ENCODE measurements around the gene SNN.

SNN gene

DNA sequence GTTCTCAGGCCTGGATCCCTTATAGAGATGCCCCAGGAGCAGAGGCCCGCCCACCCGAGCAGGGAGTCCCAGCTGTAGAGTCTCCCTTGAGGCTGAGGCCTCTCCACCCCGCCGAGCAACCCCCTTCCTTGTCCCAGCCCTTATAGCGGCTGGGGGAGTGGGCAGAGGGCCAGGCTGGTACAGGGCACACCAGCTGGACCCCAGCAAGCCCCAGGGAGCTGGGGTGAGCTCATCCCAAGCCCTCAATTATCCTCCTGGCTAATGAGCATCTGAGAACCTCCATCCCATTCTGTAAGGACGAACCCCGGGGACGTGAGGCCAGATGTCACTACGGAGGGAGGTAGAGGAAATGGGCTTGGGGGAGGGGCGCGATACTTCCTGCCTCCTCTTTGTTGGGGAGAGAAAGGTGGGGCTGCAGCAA lies 3.2 kb upstream of the SNN start:
- H3K9me3 ChIP-seq = no peaks in the 10 kb centered on the region
- H3K27ac ChIP-seq = no peak overlapping the region
- no peak for TF ChIP-seq CTCF (IDR thresholded peaks at IDR 0.05)
- H3K36me3 ChIP-seq = no peaks in the 10 kb centered on the region
- peaks cover 13 to 28% of the 10 kb centered on the region in 2 experiments for H3K4me1 ChIP-seq (ENCODE audit: control insufficient read depth in 1 of 2, insufficient read depth in 1 of 2, low read depth in 1 of 2, low read length in 1 of 2)
- H3K4me3 ChIP-seq (ENCODE audit: low read depth in 1 of 2, low read length in 1 of 2) = no peak overlapping the region
- peaks cover 35% of the 10 kb centered on the region for H3K27me3 ChIP-seq

DNA sequence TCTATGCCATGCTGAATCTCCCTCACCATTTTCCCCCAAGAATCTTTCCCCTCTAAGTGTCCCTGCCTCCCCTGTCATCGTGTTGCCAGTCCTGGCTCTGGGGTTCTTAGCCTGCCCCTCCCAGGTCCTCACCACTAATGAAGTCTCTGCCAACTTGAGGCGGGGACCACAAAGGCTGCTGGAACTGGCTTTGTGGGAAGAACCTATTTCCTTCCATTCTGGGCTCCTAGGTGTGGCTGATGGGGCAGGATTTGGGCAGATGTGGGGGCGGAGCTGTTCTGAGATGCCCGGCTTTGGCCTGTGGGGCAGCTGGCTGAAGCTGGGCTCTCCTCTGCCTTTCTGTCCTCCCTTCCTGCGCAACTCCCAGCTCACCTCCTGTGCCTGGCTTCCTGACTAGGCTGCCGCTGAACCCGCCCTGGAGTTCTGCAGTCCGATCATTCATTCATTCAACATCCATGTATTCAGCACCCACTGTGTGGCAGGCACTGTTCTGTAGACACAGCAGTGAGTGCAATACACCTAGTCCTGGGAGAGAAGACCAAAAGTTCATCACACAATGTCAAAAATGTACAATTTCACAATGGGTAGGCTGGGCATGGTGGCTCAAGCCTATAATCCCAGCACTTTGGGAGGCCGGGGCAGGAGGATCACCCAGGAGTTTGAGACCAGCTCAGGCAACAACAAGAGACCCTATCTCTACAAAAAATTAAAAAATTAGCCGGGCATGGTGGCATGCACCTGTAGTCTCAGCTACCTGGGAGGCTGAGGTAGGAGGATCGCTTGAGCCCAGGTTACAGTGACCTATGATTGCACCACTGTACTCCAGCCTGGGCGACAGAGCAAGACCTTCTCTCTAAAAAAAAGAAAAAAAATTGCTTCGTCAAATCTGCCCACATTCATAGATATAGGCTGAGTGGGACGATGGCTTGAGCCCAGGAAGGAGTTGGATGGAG lies 1.9 kb upstream of the SNN start:
- no peak for TF ChIP-seq CTCF (IDR thresholded peaks at IDR 0.05)
- Histone ChIP-seq H3K4me1 (ENCODE audit: control insufficient read depth in 1 of 2, insufficient read depth in 1 of 2, low read depth in 1 of 2, low read length in 1 of 2) (peaks cover 26 to 41% of the 10 kb centered on the region in 2 experiments), H3K9me3 (no peaks in the 10 kb centered on the region), H3K4me3 (ENCODE audit: low read depth in 1 of 2, low read length in 1 of 2) (no peak overlapping the region), H3K27me3 (peaks cover 35% of the 10 kb centered on the region), H3K27ac (no peak overlapping the region), H3K36me3 (no peaks in the 10 kb centered on the region)

GRCh38 chr16:11667221-11667823 lies 933 bp upstream of the SNN start:
- peak overlapping the region; percentile 58 to 66 for H3K4me3 ChIP-seq (ENCODE audit: low read depth in 1 of 2, low read length in 1 of 2)
- peaks cover 35 to 50% of the 10 kb centered on the region in 2 experiments for H3K4me1 ChIP-seq (ENCODE audit: control insufficient read depth in 1 of 2, insufficient read depth in 1 of 2, low read depth in 1 of 2, low read length in 1 of 2)
- peaks cover 35% of the 10 kb centered on the region for H3K27me3 ChIP-seq
- no peaks in the 10 kb centered on the region for H3K36me3 ChIP-seq
- peak overlapping the region; percentile 98 for H3K27ac ChIP-seq
- no peak for TF ChIP-seq CTCF (IDR thresholded peaks at IDR 0.05)
- H3K9me3 ChIP-seq = no peaks in the 10 kb centered on the region

GRCh38 chr16:11668623-11669379 lies 546 bp downstream of the SNN start:
- Histone ChIP-seq H3K27ac (peak overlapping the region; percentile 98), H3K4me1 (ENCODE audit: control insufficient read depth in 1 of 2, insufficient read depth in 1 of 2, low read depth in 1 of 2, low read length in 1 of 2) (peaks cover 50 to 62% of the 10 kb centered on the region in 2 experiments), H3K4me3 (ENCODE audit: low read depth in 1 of 2, low read length in 1 of 2) (peak overlapping the region; percentile 85 to 87), H3K9me3 (no peaks in the 10 kb centered on the region), H3K27me3 (peaks cover 33% of the 10 kb centered on the region), H3K36me3 (peaks cover 7% of the 10 kb centered on the region)
- no peak for TF ChIP-seq CTCF (IDR thresholded peaks at IDR 0.05)

GRCh38 chr16:11669380-11670146 lies 1.3 kb downstream of the SNN start:
- H3K4me1 ChIP-seq (ENCODE audit: control insufficient read depth in 1 of 2, insufficient read depth in 1 of 2, low read depth in 1 of 2, low read length in 1 of 2) = peaks cover 58 to 70% of the 10 kb centered on the region in 2 experiments
- peaks cover 31% of the 10 kb centered on the region for H3K27me3 ChIP-seq
- peaks cover 14% of the 10 kb centered on the region for H3K36me3 ChIP-seq
- no peak for TF ChIP-seq CTCF (IDR thresholded peaks at IDR 0.05)
- peak overlapping the region; percentile 98 for H3K27ac ChIP-seq
- no peaks in the 10 kb centered on the region for H3K9me3 ChIP-seq
- peak overlapping the region; percentile 85 to 87 for H3K4me3 ChIP-seq (ENCODE audit: low read depth in 1 of 2, low read length in 1 of 2)

Data from neutrophil (primary cell).